Measurements from ENCODE around the gene SNAPC4. TPM values are rescaled to one million over a fixed set of nuclear protein-coding genes. Genes with fewer than 3 reads are reported as not detected.

SNAPC4 gene
- total RNA-seq, result 1 to 10 TPM; 5.9 to 9.9 (median 9.6) TPM

GRCh38 chr9:136400038-136400834 lies at the start of gene SNAPC4:
TSS of gene SNAPC4 (minus strand) at chr9:136400170. CDS start at chr9:136398428, 1,742 bp downstream.
- WGBS, 2 donors, result 7 to 16% methylated on average over 16 to 60 of the region's 71 CpGs
- TF ChIP-seq POLR2A (IDR thresholded peaks at IDR 0.05) (no peak), CTCF (IDR thresholded peaks at IDR 0.05) (no peak)
- DNase-seq (ENCODE audit: low spot score in 2 of 2), result peak; percentile 71 to 95
- intact Hi-C loops (cut with DNase I; ENCODE audit: low total_unique reads), result no loop called here
- peak within 1 kb of the TSS; percentile 73 for H3K4me3 ChIP-seq (ENCODE audit: low read depth, poor library complexity, severe bottlenecking)

GRCh38 chr9:136448655-136449054 lies 48.7 kb upstream of the SNAPC4 start:
- no peak for DNase-seq (ENCODE audit: low spot score in 2 of 2)
- WGBS, 2 donors, result 85 to 92% methylated on average over 3 of the region's 3 CpGs
- intact Hi-C loops (cut with DNase I; ENCODE audit: low total_unique reads), result no loop called here
- H3K4me3 ChIP-seq (ENCODE audit: low read depth, poor library complexity, severe bottlenecking), result no peak overlapping the region
- no peak for TF ChIP-seq CTCF (IDR thresholded peaks at IDR 0.05)
- no peak for TF ChIP-seq POLR2A (IDR thresholded peaks at IDR 0.05)

GRCh38 chr9:136447173-136447778 lies 47.3 kb upstream of the SNAPC4 start:
- TF ChIP-seq CTCF (IDR thresholded peaks at IDR 0.05) (no peak), POLR2A (IDR thresholded peaks at IDR 0.05) (no peak)
- WGBS, 2 donors, result 92 to 94% methylated on average over 25 to 27 of the region's 27 CpGs
- H3K4me3 ChIP-seq (ENCODE audit: low read depth, poor library complexity, severe bottlenecking), result no peak overlapping the region
- no peak for DNase-seq (ENCODE audit: low spot score in 2 of 2)
- intact Hi-C loops (cut with DNase I; ENCODE audit: low total_unique reads), result no loop called here

GRCh38 chr9:136445799-136446198 lies 45.8 kb upstream of the SNAPC4 start:
- intact Hi-C loops (cut with DNase I; ENCODE audit: low total_unique reads), result no loop called here
- no peak for DNase-seq (ENCODE audit: low spot score in 2 of 2)
- WGBS, 2 donors, result 89 to 90% methylated on average over 7 of the region's 7 CpGs
- TF ChIP-seq POLR2A (IDR thresholded peaks at IDR 0.05) (no peak), CTCF (IDR thresholded peaks at IDR 0.05) (no peak)
- H3K4me3 ChIP-seq (ENCODE audit: low read depth, poor library complexity, severe bottlenecking), result no peak overlapping the region

GRCh38 chr9:136444102-136444501 lies 44.1 kb upstream of the SNAPC4 start:
- no peak for DNase-seq (ENCODE audit: low spot score in 2 of 2)
- 92 to 95% methylated on average over 19 to 20 of the region's 20 CpGs for WGBS, 2 donors
- no peak for TF ChIP-seq POLR2A (IDR thresholded peaks at IDR 0.05)
- TF ChIP-seq CTCF (IDR thresholded peaks at IDR 0.05), result no peak
- intact Hi-C loops (cut with DNase I; ENCODE audit: low total_unique reads), result no loop called here
- H3K4me3 ChIP-seq (ENCODE audit: low read depth, poor library complexity, severe bottlenecking), result no peak overlapping the region
